ENCODE results near the gene CTBP2. TPM values are rescaled to one million over a fixed set of nuclear protein-coding genes. Genes with fewer than 3 reads are reported as not detected.

CTBP2 gene
- total and polyA plus RNA-seq, 10 of the 15 experiments (the other 5 are each of a cell fraction or from before 2014, with no cell fraction given): 0.02 to 0.72 (median 0.06) TPM; not detected in 2

GRCh38 chr10:125158275-125158600, 2.1 kb downstream of the CTBP2 start:
- no peak overlapping the region for H3K4me2 ChIP-seq (ENCODE audit: control insufficient read depth, insufficient read depth)
- WGBS (ENCODE audit: insufficient coverage, insufficient replicate concordance, low lambda C conversion rate, missing lambda C conversion rate): 17% methylated on average over 7 of the region's 7 CpGs
- intact Hi-C loops (cut with micrococcal nuclease; ENCODE audit: unreplicated experiment) (no loop called here), in situ Hi-C loops (cut with MboI) (no loop called here)
- H3K27ac ChIP-seq (ENCODE audit: control insufficient read depth, insufficient read depth): no peak overlapping the region
- ChIA-PET CTCF (no interaction called here), RAD21 (ENCODE audit: unreplicated experiment) (no interaction called here), POLR2A (no interaction called here), SMC1A (ENCODE audit: uncharacterized antibody, unreplicated experiment) (no interaction called here)
- H3K27me3 ChIP-seq (replicated peaks in 1 of 2; ENCODE audit: control insufficient read depth in 2 of 2, insufficient read depth in 2 of 2, low read length in 1 of 2): peaks cover 0 to 18% of the 10 kb centered on the region in 2 experiments; a peak in 2 of 4 replicates
- H3K9ac ChIP-seq (ENCODE audit: control insufficient read depth, insufficient read depth, low read length): no peak overlapping the region
- H3K36me3 ChIP-seq (ENCODE audit: control insufficient read depth in 2 of 2, insufficient read depth in 2 of 2, low read length in 1 of 2): no peaks in the 10 kb centered on the region
- H2AFZ ChIP-seq (ENCODE audit: control insufficient read depth, low read depth, low read length): no peak overlapping the region
- no peaks in the 10 kb centered on the region for H4K20me1 ChIP-seq (ENCODE audit: control insufficient read depth, insufficient read depth)
- no peaks in the 10 kb centered on the region for H3K4me1 ChIP-seq (ENCODE audit: control insufficient read depth, insufficient read depth, low read length)
- DNase-seq (ENCODE audit: low read depth, low spot score) (no peak), ATAC-seq (no peak), FAIRE-seq (no peak)
- H3K9me3 ChIP-seq (replicated peaks; ENCODE audit: control insufficient read depth, insufficient read depth, low read length): no peaks in the 10 kb centered on the region; the same call in 2 of the 3 replicates
- H3K79me2 ChIP-seq (ENCODE audit: control insufficient read depth, insufficient read depth, low read length): no peaks in the 10 kb centered on the region
- H3K4me3 ChIP-seq: no peak overlapping the region
- no TSS peak for BruUV-seq (replicated peaks)
- TF ChIP-seq IRF5 (IDR thresholded peaks at IDR 0.05; ENCODE audit: borderline replicate concordance) (no peak), BRCA1 (IDR thresholded peaks at IDR 0.05; ENCODE audit: low read depth, low read length) (no peak), HDAC2 (IDR thresholded peaks at IDR 0.05) (no peak), TBL1XR1 (IDR thresholded peaks at IDR 0.05; ENCODE audit: low read depth, low read length) (no peak), KAT2A (conservative IDR thresholded peaks at IDR 0.05; ENCODE audit: control insufficient read depth, low read depth, low read length) (no peak), ASH2L (IDR thresholded peaks at IDR 0.05; ENCODE audit: borderline replicate concordance, low read depth) (no peak), RCOR1 (conservative IDR thresholded peaks at IDR 0.05; ENCODE audit: low read depth, low read length) (no peak), PAX8 (IDR thresholded peaks at IDR 0.05) (no peak), SP1 (IDR thresholded peaks at IDR 0.05; ENCODE audit: low read depth, low read length) (no peak), ZBTB4 (CRISPR knock-in tag; IDR thresholded peaks at IDR 0.05) (no peak), TCF3 (IDR thresholded peaks at IDR 0.05; ENCODE audit: borderline replicate concordance, insufficient read depth, low read depth, low read length) (no peak), SMAD1 (IDR thresholded peaks at IDR 0.05; ENCODE audit: low read depth, partially characterized antibody) (no peak), HDGF (IDR thresholded peaks at IDR 0.05) (no peak)
- TF ChIP-seq, protein P1, sequence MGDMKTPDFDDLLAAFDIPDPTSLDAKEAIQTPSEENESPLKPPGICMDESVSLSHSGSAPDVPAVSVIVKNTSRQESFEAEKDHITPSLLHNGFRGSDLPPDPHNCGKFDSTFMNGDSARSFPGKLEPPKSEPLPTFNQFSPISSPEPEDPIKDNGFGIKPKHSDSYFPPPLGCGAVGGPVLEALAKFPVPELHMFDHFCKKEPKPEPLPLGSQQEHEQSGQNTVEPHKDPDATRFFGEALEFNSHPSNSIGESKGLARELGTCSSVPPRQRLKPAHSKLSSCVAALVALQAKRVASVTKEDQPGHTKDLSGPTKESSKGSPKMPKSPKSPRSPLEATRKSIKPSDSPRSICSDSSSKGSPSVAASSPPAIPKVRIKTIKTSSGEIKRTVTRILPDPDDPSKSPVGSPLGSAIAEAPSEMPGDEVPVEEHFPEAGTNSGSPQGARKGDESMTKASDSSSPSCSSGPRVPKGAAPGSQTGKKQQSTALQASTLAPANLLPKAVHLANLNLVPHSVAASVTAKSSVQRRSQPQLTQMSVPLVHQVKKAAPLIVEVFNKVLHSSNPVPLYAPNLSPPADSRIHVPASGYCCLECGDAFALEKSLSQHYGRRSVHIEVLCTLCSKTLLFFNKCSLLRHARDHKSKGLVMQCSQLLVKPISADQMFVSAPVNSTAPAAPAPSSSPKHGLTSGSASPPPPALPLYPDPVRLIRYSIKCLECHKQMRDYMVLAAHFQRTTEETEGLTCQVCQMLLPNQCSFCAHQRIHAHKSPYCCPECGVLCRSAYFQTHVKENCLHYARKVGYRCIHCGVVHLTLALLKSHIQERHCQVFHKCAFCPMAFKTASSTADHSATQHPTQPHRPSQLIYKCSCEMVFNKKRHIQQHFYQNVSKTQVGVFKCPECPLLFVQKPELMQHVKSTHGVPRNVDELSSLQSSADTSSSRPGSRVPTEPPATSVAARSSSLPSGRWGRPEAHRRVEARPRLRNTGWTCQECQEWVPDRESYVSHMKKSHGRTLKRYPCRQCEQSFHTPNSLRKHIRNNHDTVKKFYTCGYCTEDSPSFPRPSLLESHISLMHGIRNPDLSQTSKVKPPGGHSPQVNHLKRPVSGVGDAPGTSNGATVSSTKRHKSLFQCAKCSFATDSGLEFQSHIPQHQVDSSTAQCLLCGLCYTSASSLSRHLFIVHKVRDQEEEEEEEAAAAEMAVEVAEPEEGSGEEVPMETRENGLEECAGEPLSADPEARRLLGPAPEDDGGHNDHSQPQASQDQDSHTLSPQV (IDR thresholded peaks at IDR 0.05): no peak
- TF ChIP-seq, protein P2, sequence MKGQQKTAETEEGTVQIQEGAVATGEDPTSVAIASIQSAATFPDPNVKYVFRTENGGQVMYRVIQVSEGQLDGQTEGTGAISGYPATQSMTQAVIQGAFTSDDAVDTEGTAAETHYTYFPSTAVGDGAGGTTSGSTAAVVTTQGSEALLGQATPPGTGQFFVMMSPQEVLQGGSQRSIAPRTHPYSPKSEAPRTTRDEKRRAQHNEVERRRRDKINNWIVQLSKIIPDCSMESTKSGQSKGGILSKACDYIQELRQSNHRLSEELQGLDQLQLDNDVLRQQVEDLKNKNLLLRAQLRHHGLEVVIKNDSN (IDR thresholded peaks at IDR 0.05; ENCODE audit: borderline replicate concordance, extremely low read length, insufficient read depth, low read depth, low read length): no peak

Data from GM12878 (cell line).